K562 (cell line): ENCODE measurements around the gene FES. TPM values are rescaled to one million over a fixed set of nuclear protein-coding genes. Genes with fewer than 3 reads are reported as not detected.

Experiments
- ATAC-seq: fragments of 200-7000 bp; cut with Tn5 transposase; 3 replicates; pipeline ENCODE4 v1.9.1; 2020; ENCODE audit warnings: moderate library complexity
- BruUV-seq: library from RNA; stranded (reverse); fragments of 400-500 nt; replicated peaks from 2 replicates; lab custom pipeline; 2021; lab: Mats Ljungman, UMichigan
- CTCF ChIA-PET: fragments of 300-600 bp; formaldehyde crosslinking; extraction: SDS; loops from one replicate; lab custom pipeline; 2021; ENCODE audit warnings: low intra/inter-chr PET ratio; lab: Yijun Ruan, JAX
- POLR2A ChIA-PET: fragments of 300-600, 350-650 bp; sonication (Branson Sonifier 250); formaldehyde crosslinking; extraction: SDS; loops from one replicate; lab custom pipeline; 2021; ENCODE audit warnings: antibody characterized with exemption, inconsistent platforms; lab: Yijun Ruan, JAX
- DNase-seq, 4 experiments: peaks; one replicate each; pipeline versions ENCODE4 v3.0.0 to v3.0.0-alpha.2; 2011 to 2018; ENCODE audit warnings: low spot score in 3 of 4, mixed read lengths in 3 of 4; ENCODE audit errors: extremely low read depth in 1 of 4
- FAIRE-seq: peaks from 2 replicates; lab custom pipeline; 2011; peaks lifted over from hg19 to GRCh38; lab: Jason Lieb, UNC
- H2AFZ ChIP-seq: 2 replicates; pipeline ENCODE4 v1.6.0; 2011; ENCODE audit warnings: low read depth, low read length, control low read depth, inconsistent platforms
- H3K27ac ChIP-seq: fragments of 200-600 bp; 3 replicates; pipeline ENCODE4 v1.8.0; 2011; ENCODE audit warnings: low read depth, mild to moderate bottlenecking, control low read depth, inconsistent platforms, low read length, moderate library complexity, mixed read lengths; ENCODE audit errors: extremely low read depth
- H3K27me3 ChIP-seq, 2 experiments: fragments of 300-600 bp in 1 of 2; 2 replicates in 1 of 2; 3 replicates in 1 of 2; pipeline versions ENCODE4 v1.6.0 to v1.8.0; 2011; ENCODE audit warnings: inconsistent platforms in 2 of 2, low read length in 2 of 2, mild to moderate bottlenecking in 1 of 2, mixed read lengths in 1 of 2, moderate library complexity in 1 of 2; ENCODE audit not compliant: control insufficient read depth in 2 of 2, insufficient read depth in 2 of 2
- H3K36me3 ChIP-seq: fragments of 300-600 bp; 3 replicates; pipeline ENCODE4 v1.8.0; 2011; ENCODE audit warnings: mild to moderate bottlenecking, low read length, inconsistent platforms; ENCODE audit not compliant: control insufficient read depth, insufficient read depth
- H3K4me1 ChIP-seq, 2 experiments: fragments of 200-600 bp in 1 of 2; replicated peaks in 1 of 2; 2 replicates in 1 of 2; 3 replicates in 1 of 2; pipeline versions ENCODE4 v1.5.1 to v1.8.0; 2011; ENCODE audit warnings: inconsistent platforms in 2 of 2, low read length in 2 of 2, mild to moderate bottlenecking in 1 of 2, mixed read lengths in 1 of 2, moderate library complexity in 1 of 2; ENCODE audit not compliant: control insufficient read depth in 2 of 2, insufficient read depth in 2 of 2
- H3K4me2 ChIP-seq: 2 replicates; pipeline ENCODE4 v1.6.1; 2011; ENCODE audit warnings: low read length, control low read depth, inconsistent platforms, mixed read lengths; ENCODE audit not compliant: insufficient read depth
- H3K4me3 ChIP-seq: fragments of 200-600 bp; sonication (generic), shearing (Covaris generic); 2 replicates; pipeline ENCODE4 v1.5.1; 2016; ENCODE audit warnings: control low read depth, inconsistent platforms
- H3K79me2 ChIP-seq: fragments of 200-600 bp; 3 replicates; pipeline ENCODE4 v1.8.0; 2011; ENCODE audit warnings: low read length, inconsistent platforms; ENCODE audit not compliant: control insufficient read depth, insufficient read depth
- H3K9ac ChIP-seq, 2 experiments: 2 replicates each; pipeline versions ENCODE4 v1.6.0 to v1.6.1; 2011; ENCODE audit warnings: low read depth in 2 of 2, low read length in 2 of 2, control low read depth in 1 of 2, inconsistent platforms in 1 of 2, mild to moderate bottlenecking in 1 of 2, mixed read lengths in 1 of 2; ENCODE audit not compliant: insufficient read depth in 1 of 2
- H3K9me1 ChIP-seq: one replicate; pipeline ENCODE4 v1.6.0; 2011; ENCODE audit warnings: inconsistent platforms, mild to moderate bottlenecking, low read length, moderate library complexity; ENCODE audit not compliant: control insufficient read depth, insufficient read depth
- H3K9me3 ChIP-seq: replicated peaks from 2 replicates; pipeline ENCODE4 v1.5.1; 2011; ENCODE audit warnings: low read depth, low read length, inconsistent platforms; ENCODE audit not compliant: control insufficient read depth, insufficient read depth
- H4K20me1 ChIP-seq: replicated peaks from 2 replicates; pipeline ENCODE4 v1.6.1; 2011; ENCODE audit warnings: low read length, inconsistent platforms, mixed read lengths; ENCODE audit not compliant: control insufficient read depth, insufficient read depth
- AFF4 ChIP-seq: sonication (generic); formaldehyde crosslinking; IDR thresholded peaks from 2 replicates; pipeline ENCODE4 v1.8.0; 2023; ENCODE audit warnings: mild to moderate bottlenecking, missing genetic modification reagents
- DMBX1 ChIP-seq: fragments of 250-450 bp; sonication (Bioruptor Pico); IDR thresholded peaks from 2 replicates; pipeline ENCODE4 v1.8.0; 2022; ENCODE audit warnings: inconsistent platforms, mild to moderate bottlenecking, moderate library complexity, borderline replicate concordance
- HLTF ChIP-seq: fragments of 450-650 bp; IDR thresholded peaks from 2 replicates; pipeline ENCODE4 v1.6.1; 2016
- KDM5B ChIP-seq: fragments of 200-600 bp; sonication (generic); IDR thresholded peaks from 2 replicates; pipeline ENCODE4 v1.6.1; 2012; ENCODE audit warnings: low read depth, mild to moderate bottlenecking, moderate library complexity, low read length, control low read depth, inconsistent platforms; ENCODE audit not compliant: insufficient replicate concordance
- LARP7 ChIP-seq: fragments of 450-650 bp; IDR thresholded peaks from 2 replicates; pipeline ENCODE4 v1.6.1; 2016
- NRF1 ChIP-seq, 2 experiments: fragments of 450-650 bp; IDR thresholded peaks in 1 of 2; conservative IDR thresholded peaks in 1 of 2; 2 replicates each; pipeline ENCODE4 v1.6.1; 2014; ENCODE audit warnings: mild to moderate bottlenecking in 2 of 2
- RUNX1 ChIP-seq: sonication (generic); IDR thresholded peaks from 2 replicates; pipeline ENCODE4 v1.6.1; 2016; ENCODE audit warnings: antibody characterized with exemption, low read depth
- SMAD1 ChIP-seq: fragments of 150-350 bp; IDR thresholded peaks from 2 replicates; pipeline ENCODE4 v1.6.1; 2014; ENCODE audit warnings: low read length, low read depth; ENCODE audit not compliant: partially characterized antibody
- SNIP1 ChIP-seq: fragments of 450-650 bp; IDR thresholded peaks from 2 replicates; pipeline ENCODE4 v1.7.1; 2017; ENCODE audit warnings: low read depth, mild to moderate bottlenecking
- SRF ChIP-seq, 2 experiments: fragments of 250-450, 450-650 bp in 1 of 2; sonication (Bioruptor Pico) in 1 of 2; sonication (generic) in 1 of 2; formaldehyde crosslinking; IDR thresholded peaks; 2 replicates each; pipeline versions ENCODE4 v1.5.0 to v1.5.1; 2020 to 2022; ENCODE audit warnings: mild to moderate bottlenecking in 1 of 2, missing genetic modification reagents in 1 of 2
- STAG1 ChIP-seq: sonication (generic); formaldehyde crosslinking; IDR thresholded peaks from 2 replicates; pipeline ENCODE4 v1.5.0; 2020; ENCODE audit warnings: missing genetic modification reagents, borderline replicate concordance
- SUPT5H ChIP-seq: fragments of 450-650 bp; IDR thresholded peaks from 2 replicates; pipeline ENCODE4 v1.6.1; 2016
- TFAP4 ChIP-seq: sonication (generic); formaldehyde crosslinking; IDR thresholded peaks from 2 replicates; pipeline ENCODE4 v1.8.0; 2022; ENCODE audit warnings: missing genetic modification reagents, mild to moderate bottlenecking, moderate library complexity, borderline replicate concordance
- USF2 ChIP-seq: sonication (generic); formaldehyde crosslinking; IDR thresholded peaks from 2 replicates; pipeline ENCODE4 v1.5.0; 2020; ENCODE audit warnings: missing genetic modification reagents
- ZFX ChIP-seq: sonication (generic); formaldehyde crosslinking; IDR thresholded peaks from 2 replicates; pipeline ENCODE4 v1.8.0; 2022; ENCODE audit warnings: mild to moderate bottlenecking, missing genetic modification reagents, moderate library complexity
- ZKSCAN3 ChIP-seq: fragments of 250-450 bp; sonication (Bioruptor Pico); IDR thresholded peaks from 2 replicates; pipeline ENCODE4 v1.4.0; 2020
- ZNF146 ChIP-seq: IDR thresholded peaks from one replicate; pipeline ENCODE4 v1.6.1; 2018; ENCODE audit warnings: missing compliant biosample characterization; ENCODE audit not compliant: unreplicated experiment
- ZNF696 ChIP-seq: fragments of 250-450 bp; sonication (Bioruptor Pico); conservative IDR thresholded peaks from 2 replicates; pipeline ENCODE4 v1.4.0; 2020; ENCODE audit warnings: mild to moderate bottlenecking, moderate library complexity
- WGBS: fragments of 100-300 bp; shearing (Covaris generic); methylation state at CpG from one replicate; pipeline ENCODE4 v1.1.6; 2016; ENCODE audit warnings: low coverage, mixed read lengths; ENCODE audit not compliant: insufficient coverage; ENCODE audit errors: missing lambda C conversion rate; 5-methylcytosine and 5-hydroxymethylcytosine counted together
- in situ Hi-C: fragments of 300-500 bp; cut with MboI; formaldehyde crosslinking; loops from 4 replicates; pipeline ENCODE4 v1.15.0; 2018; ENCODE audit warnings: inconsistent platforms, mixed read lengths
- intact Hi-C: fragments of 100-400 bp; cut with micrococcal nuclease; formaldehyde crosslinking; loops from 2 replicates; pipeline ENCODE4 v1.14.2; 2022
- polyA plus RNA-seq, 8 experiments: library from polyadenylated mRNA; depleted of rRNA in 4 of 8; stranded (reverse) in 5 of 8; unstranded in 3 of 8; fragments of >200 nt; fragmentation: Nextera tagmentation in 2 of 8; fragmentation: Illumina TruSeq in 1 of 8; extraction: Ambion mirVana in 2 of 8; extraction: Trizol in 1 of 8; gene quantifications; 2 replicates each; pipeline versions ENCODE4 v1.2.1 to v1.2.3, GENCODE V29; 2011 to 2014; ENCODE audit warnings: inconsistent platforms in 1 of 8, missing spikeins in 1 of 8
- total RNA-seq, 7 experiments: library from RNA; depleted of rRNA in 6 of 7; stranded (reverse); fragments of >200 nt in 6 of 7; fragmentation: Illumina TruSeq in 2 of 7; extraction: Trizol in 2 of 7; gene quantifications; 2 replicates each; pipeline versions ENCODE4 v1.2.1 to v1.2.3, GENCODE V29; 2011 to 2021; ENCODE audit warnings: low replicate concordance in 1 of 7

FES gene
- total and polyA plus RNA-seq, 9 of the 15 experiments (the other 6 are each of a cell fraction or from before 2014, with no cell fraction given) = 0.38 to 2.6 (median 0.82) TPM

GRCh38 chr15:90883526-90883975, 753 bp upstream of the FES start:
- in situ Hi-C loops = loop anchor here (10.0 kb wide), 1 partner anchor 569 kb away; no protein-coding TSS in a partner anchor
- Histone ChIP-seq H3K27ac (no peak overlapping the region), H3K27me3 (no peaks in the 10 kb centered on the region), H3K36me3 (peaks cover 50% of the 10 kb centered on the region; the same call in 2 of the 3 replicates), H2AFZ (no peak overlapping the region), H3K4me2 (no peak overlapping the region), H3K4me1 (peaks cover 10 to 66% of the 10 kb centered on the region in 2 experiments; a peak in 4 of 5 replicates), H3K9me1 (peaks cover 3% of the 10 kb centered on the region), H3K9ac (peak overlapping the region in 1 of 2 experiments; percentile 64; a peak in 1 of 4 replicates), H3K9me3 (no peaks in the 10 kb centered on the region), H4K20me1 (peaks cover 6% of the 10 kb centered on the region; the same call in 1 of the 2 replicates), H3K4me3 (no peak overlapping the region), H3K79me2 (no peaks in the 10 kb centered on the region)
- intact Hi-C loops = loop anchor here (10.0 kb wide), 1 partner anchor 559 kb away; no protein-coding TSS in a partner anchor
- DNase-seq = no peak
- POLR2A ChIA-PET = interaction anchor here (0.6 to 1.5 kb wide), 4 partner anchors 46 to 166 kb away, joined by 3 to 5 read pairs (median 4); partner anchors contain the start of gene BLM
- FAIRE-seq = no peak
- WGBS = 81% methylated on average over 7 of the region's 7 CpGs
- CTCF ChIA-PET = interaction anchor here (0.6 to 1.0 kb wide), 2 partner anchors 49 to 77 kb away, joined by 3 read pairs; no protein-coding TSS in a partner anchor
- BruUV-seq = no TSS peak
- ATAC-seq = peak; percentile 6
- TF ChIP-seq ZNF696 (CRISPR knock-in tag) (no peak), SMAD1 (no peak), KDM5B (no peak), SRF (CRISPR knock-in tag; IDR thresholded peaks at IDR 0.05) (no peak), ZKSCAN3 (CRISPR knock-in tag) (no peak), LARP7 (no peak), AFF4 (no peak), DMBX1 (no peak), SNIP1 (no peak), ZFX (CRISPR knock-in tag) (peak; percentile 42; the same call in 1 of the 2 replicates), TFAP4 (0 out of 2 replicates have a peak, but pooled peaks have one; percentile 13), RUNX1 (no peak), STAG1 (CRISPR knock-in tag) (no peak; the same call in 1 of the 2 replicates), HLTF (no peak), ZNF146 (CRISPR knock-in tag) (no peak), USF2 (no peak), SUPT5H (0 out of 2 replicates have a peak, but pooled peaks have one; percentile 44), NRF1 (conservative IDR thresholded peaks at IDR 0.05 in 1 of 2, IDR thresholded peaks at IDR 0.05 in 1 of 2) (no peak)
